AG09319 (cell line): ENCODE data around the gene GTF2A1.

Experiments
- DNase-seq: peaks from one replicate; pipeline ENCODE4 v3.0.0-alpha.2; 2010; ENCODE audit warnings: low read depth; ENCODE audit errors: extremely low read depth
- TF ChIP-seq, protein P1 (sequence below): IDR thresholded peaks from 2 replicates; pipeline ENCODE4 v1.5.1; 2011; ENCODE audit warnings: low read depth, mild to moderate bottlenecking, inconsistent platforms, low read length, moderate library complexity

GTF2A1 gene

DNA sequence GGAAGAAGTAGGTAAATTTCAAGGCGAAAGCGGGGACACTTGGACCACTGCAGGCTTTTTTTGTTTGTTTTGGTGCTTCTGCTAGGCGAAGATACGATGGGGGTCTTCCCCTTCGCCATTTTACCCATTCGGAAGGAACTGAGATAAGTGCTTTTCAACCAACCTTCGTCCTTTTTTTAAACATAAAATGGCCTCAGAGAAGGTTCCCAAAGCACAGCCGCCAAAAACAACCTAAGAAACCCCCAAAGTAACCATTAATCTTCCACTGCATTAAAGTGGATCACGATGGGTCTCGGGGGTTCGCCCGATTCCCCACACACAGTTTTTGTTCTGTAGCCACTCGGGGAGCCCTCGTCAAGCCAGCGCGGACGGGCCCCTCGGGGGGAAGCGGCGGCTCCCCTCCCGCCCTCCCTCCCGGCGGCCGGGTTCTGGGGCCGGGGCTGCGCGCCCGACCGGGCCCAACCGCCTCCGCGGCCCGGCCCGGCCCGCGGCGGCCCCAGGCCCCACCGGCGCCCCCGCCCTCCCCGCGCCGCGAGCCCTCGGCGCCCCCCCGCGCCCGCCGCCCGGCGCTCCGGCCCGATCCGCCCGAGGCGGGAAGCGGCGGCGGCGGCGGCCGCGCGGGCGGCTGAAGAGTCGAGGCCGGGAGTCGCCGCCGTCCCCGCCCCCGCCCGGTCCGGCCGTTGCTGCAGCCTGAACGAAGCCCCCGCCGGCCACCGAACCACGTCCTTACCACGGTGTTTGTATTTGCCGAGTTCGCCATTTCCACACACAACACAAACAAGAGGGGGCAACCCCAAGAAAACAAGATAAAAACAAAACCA, 790 bp downstream of the GTF2A1 start:
- TF ChIP-seq, protein P1, sequence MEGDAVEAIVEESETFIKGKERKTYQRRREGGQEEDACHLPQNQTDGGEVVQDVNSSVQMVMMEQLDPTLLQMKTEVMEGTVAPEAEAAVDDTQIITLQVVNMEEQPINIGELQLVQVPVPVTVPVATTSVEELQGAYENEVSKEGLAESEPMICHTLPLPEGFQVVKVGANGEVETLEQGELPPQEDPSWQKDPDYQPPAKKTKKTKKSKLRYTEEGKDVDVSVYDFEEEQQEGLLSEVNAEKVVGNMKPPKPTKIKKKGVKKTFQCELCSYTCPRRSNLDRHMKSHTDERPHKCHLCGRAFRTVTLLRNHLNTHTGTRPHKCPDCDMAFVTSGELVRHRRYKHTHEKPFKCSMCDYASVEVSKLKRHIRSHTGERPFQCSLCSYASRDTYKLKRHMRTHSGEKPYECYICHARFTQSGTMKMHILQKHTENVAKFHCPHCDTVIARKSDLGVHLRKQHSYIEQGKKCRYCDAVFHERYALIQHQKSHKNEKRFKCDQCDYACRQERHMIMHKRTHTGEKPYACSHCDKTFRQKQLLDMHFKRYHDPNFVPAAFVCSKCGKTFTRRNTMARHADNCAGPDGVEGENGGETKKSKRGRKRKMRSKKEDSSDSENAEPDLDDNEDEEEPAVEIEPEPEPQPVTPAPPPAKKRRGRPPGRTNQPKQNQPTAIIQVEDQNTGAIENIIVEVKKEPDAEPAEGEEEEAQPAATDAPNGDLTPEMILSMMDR: no peak
- DNase-seq: no peak

DNA sequence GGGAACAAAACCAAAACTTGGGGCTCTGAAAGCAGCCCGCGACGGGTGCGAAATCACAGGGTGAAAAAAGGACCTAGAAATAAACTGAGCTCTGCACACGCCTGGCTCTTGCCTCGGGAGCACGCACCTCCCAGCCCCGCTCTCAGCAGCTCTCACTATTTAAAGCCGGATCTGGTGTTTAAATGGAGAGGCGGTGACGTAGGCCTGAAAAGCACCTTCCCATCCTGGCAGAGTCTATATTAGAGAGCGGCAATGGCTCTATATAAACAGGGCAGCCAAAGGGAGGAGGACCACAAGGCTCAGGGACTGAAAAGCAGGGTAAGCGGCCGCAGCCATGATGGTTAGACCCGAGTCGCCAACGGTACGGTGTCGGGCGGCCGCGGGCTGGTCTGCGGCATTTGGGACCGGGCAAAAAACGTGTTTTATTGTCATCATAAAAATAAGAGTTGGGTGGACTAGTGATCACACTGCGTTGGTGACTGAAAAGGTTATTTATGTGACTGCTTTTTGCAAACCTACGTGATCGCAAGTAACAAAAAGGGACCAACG, 1.5 kb downstream of the GTF2A1 start:
- TF ChIP-seq, protein P1: no peak

DNA sequence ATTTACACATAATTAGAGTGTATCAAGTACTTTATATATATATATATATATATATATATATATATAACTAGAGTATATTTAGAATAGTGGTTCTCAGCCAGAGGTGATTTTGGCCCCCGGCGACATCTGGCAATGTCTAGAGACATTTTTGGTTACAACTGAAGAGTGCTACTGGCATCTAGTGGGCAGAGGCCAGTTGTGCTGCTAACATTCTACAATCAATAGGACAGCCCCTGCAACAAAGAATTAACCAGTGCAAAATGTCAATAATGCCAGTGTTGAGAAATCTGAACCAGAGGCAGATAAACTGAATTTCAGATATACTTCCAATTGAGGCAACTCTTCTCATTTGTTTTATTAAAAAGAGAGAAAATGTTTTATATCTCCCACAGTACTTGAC, 8.9 kb downstream of the GTF2A1 start:
- DNase-seq: no peak
- TF ChIP-seq, protein P1: peak; percentile 38

More for the DNA sequence above, 1.5 kb downstream of the GTF2A1 start:
- DNase-seq: peak; percentile 96

DNA sequence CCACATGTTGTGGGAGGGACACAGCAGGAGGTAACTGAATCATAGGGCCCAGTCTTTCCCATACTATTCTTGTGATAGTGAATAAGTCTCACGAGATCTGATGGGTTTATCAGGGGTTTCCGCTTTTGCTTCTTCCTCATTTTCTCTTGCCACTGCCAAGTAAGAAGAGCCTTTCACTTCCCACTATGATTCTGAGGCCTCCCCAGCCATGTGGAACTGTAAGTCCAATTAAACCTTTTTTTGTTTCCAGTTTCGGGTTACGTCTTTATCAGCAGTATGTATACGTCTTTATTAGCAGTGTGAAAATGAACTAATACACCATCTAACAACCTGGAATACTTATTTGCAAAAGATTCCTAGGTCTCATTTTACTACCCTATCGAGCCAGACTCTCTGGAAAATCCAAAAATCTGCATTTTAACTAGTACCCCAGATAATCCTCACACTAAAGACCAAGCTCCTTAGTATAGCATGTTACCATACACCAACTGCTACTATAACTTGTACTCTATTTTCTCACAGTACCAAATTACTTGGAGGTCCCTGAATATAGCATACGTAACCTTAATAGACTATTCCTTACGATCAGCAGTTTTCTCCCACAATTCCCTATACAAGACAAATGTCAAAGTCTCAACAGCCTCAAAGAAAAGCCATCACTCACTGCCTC, 11.5 kb downstream of the GTF2A1 start:
- TF ChIP-seq, protein P1: no peak
- no peak for DNase-seq

DNA sequence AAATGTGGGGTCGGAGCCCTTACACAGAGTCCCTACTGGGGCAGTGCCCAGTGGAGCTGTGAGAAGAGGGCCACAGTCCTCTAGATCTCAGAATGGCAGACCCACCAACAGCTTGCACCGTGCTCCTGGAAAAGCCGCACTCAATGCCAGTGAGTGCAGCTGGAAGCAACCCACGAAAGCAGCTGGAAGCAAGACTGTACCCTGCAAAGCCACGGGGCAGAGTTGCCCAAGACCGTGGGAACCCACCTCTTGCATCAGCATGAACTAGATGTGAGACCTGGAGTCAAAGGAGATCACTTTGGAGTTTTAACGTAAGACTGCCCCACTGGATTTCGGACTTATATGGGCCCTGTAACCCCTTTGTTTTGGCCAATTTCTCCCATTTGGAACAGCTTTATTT, 12.3 kb downstream of the GTF2A1 start:
- DNase-seq: no peak
- TF ChIP-seq, protein P1: no peak

DNA sequence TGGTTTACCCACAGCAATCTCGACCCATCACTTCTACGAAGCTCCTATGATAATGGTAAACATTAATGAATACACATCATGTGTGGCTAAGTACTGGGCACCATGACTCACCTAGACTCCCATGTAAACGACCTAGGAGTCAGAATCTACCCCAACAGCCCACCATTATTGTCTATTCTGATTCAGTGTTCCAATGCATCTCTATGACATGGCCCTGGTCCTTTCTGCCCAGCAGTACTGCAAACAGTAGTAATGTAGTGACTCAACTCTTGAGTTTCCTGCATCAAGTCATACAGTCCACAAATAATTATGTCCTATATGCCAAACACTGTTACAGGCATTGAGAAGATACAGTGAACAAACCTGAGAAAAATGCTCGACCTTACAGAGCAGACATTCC, 14.6 kb downstream of the GTF2A1 start:
- TF ChIP-seq, protein P1: no peak
- no peak for DNase-seq

DNA sequence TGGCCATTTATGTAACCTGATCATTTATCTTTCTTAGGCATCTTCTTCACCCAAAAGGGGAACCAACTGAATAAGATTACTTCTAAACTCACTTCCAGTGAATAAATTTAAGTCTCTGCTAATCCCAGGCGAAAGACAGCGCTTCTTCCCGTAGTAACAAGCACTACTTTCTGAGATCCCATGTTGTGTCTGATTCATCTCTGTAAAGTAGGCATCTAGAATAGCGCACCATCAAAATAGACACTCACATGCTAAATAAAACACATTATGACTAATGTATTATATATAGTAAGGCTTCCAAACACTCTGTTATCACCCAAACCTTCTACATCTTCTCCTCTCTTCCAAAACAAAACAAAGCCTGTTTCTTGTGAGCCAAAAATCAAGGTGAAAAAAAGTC, 15.1 kb downstream of the GTF2A1 start:
- TF ChIP-seq, protein P1: no peak
- no peak for DNase-seq
